ENCODE measurements around the gene PACSIN1.

PACSIN1 gene

GRCh38 chr6:34562861-34563512 lies 97.1 kb downstream of the PACSIN1 start:
- Histone ChIP-seq H4K20me1 (ENCODE audit: insufficient read depth, low read length) (no peaks in the 10 kb centered on the region), H3K4me1 (ENCODE audit: low read length) (no peaks in the 10 kb centered on the region), H3K79me2 (ENCODE audit: low read length) (no peaks in the 10 kb centered on the region), H3K27me3 (ENCODE audit: low read depth, low read length) (no peaks in the 10 kb centered on the region), H3K4me3 (ENCODE audit: low read length) (no peak overlapping the region), H3K9me3 (ENCODE audit: insufficient read depth, low read length) (no peaks in the 10 kb centered on the region), H3K27ac (ENCODE audit: low read length) (no peak overlapping the region), H3K9ac (ENCODE audit: low read length) (no peak overlapping the region), H2AFZ (ENCODE audit: low read depth, low read length) (no peak overlapping the region), H3K36me3 (replicated peaks; ENCODE audit: low read depth, low read length) (no peaks in the 10 kb centered on the region), H3K4me2 (ENCODE audit: low read length) (no peak overlapping the region)
- TF ChIP-seq EZH2phosphoT487 (IDR thresholded peaks at IDR 0.05; ENCODE audit: low read depth) (no peak), CTCF (IDR thresholded peaks at IDR 0.05; ENCODE audit: low read depth, low read length) (no peak)

GRCh38 chr6:34563513-34563870 lies 97.6 kb downstream of the PACSIN1 start:
- H3K9ac ChIP-seq (ENCODE audit: low read length), result no peak overlapping the region
- H3K27me3 ChIP-seq (ENCODE audit: low read depth, low read length), result no peaks in the 10 kb centered on the region
- H3K4me1 ChIP-seq (ENCODE audit: low read length), result no peaks in the 10 kb centered on the region
- H3K4me2 ChIP-seq (ENCODE audit: low read length), result no peak overlapping the region
- no peaks in the 10 kb centered on the region for H3K79me2 ChIP-seq (ENCODE audit: low read length)
- no peak overlapping the region for H3K27ac ChIP-seq (ENCODE audit: low read length)
- H3K4me3 ChIP-seq (ENCODE audit: low read length), result no peak overlapping the region
- H3K36me3 ChIP-seq (replicated peaks; ENCODE audit: low read depth, low read length), result no peaks in the 10 kb centered on the region
- H4K20me1 ChIP-seq (ENCODE audit: insufficient read depth, low read length), result no peaks in the 10 kb centered on the region
- TF ChIP-seq EZH2phosphoT487 (IDR thresholded peaks at IDR 0.05; ENCODE audit: low read depth) (no peak), CTCF (IDR thresholded peaks at IDR 0.05; ENCODE audit: low read depth, low read length) (no peak)
- H2AFZ ChIP-seq (ENCODE audit: low read depth, low read length), result no peak overlapping the region
- H3K9me3 ChIP-seq (ENCODE audit: insufficient read depth, low read length), result no peaks in the 10 kb centered on the region

- Histone ChIP-seq H3K4me3 (ENCODE audit: low read length) (no peak overlapping the region), H3K36me3 (replicated peaks; ENCODE audit: low read depth, low read length) (no peaks in the 10 kb centered on the region), H3K4me1 (ENCODE audit: low read length) (no peaks in the 10 kb centered on the region), H3K79me2 (ENCODE audit: low read length) (no peaks in the 10 kb centered on the region), H3K9ac (ENCODE audit: low read length) (no peak overlapping the region), H3K27me3 (ENCODE audit: low read depth, low read length) (no peaks in the 10 kb centered on the region), H2AFZ (ENCODE audit: low read depth, low read length) (no peak overlapping the region), H3K27ac (ENCODE audit: low read length) (no peak overlapping the region), H4K20me1 (ENCODE audit: insufficient read depth, low read length) (no peaks in the 10 kb centered on the region), H3K9me3 (ENCODE audit: insufficient read depth, low read length) (no peaks in the 10 kb centered on the region), H3K4me2 (ENCODE audit: low read length) (no peak overlapping the region)
- TF ChIP-seq CTCF (IDR thresholded peaks at IDR 0.05; ENCODE audit: low read depth, low read length) (no peak), EZH2phosphoT487 (IDR thresholded peaks at IDR 0.05; ENCODE audit: low read depth) (no peak)
Measured at GRCh38 chr6:34564181-34564580, 98.3 kb downstream of the PACSIN1 start.

DNA sequence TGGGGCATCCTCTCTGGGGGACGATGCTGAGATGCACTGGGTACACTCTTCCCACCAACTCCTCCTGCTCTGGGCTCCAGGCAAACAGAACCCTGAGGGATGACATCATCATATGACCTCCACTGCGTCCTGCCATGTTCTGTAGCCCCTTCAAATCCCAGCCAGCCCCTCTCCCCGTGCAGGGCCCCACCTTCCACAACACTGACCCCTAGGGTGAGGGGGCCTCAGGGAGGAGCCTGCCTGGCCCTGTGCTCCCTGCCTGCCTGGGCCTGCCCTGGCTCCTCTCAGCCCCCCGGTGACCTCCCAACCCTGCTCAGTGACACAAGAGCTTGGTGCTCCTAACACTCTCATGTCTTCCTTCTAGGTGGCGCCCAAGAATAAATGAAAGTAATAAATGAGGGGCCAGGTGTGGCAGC lies 99.9 kb downstream of the PACSIN1 start:
- no peaks in the 10 kb centered on the region for H3K79me2 ChIP-seq (ENCODE audit: low read length)
- no peaks in the 10 kb centered on the region for H4K20me1 ChIP-seq (ENCODE audit: insufficient read depth, low read length)
- H3K4me3 ChIP-seq (ENCODE audit: low read length), result no peak overlapping the region
- H2AFZ ChIP-seq (ENCODE audit: low read depth, low read length), result no peak overlapping the region
- H3K36me3 ChIP-seq (replicated peaks; ENCODE audit: low read depth, low read length), result no peaks in the 10 kb centered on the region
- peak; percentile 14; the same call in 1 of the 2 replicates for TF ChIP-seq CTCF (IDR thresholded peaks at IDR 0.05; ENCODE audit: low read depth, low read length)
- TF ChIP-seq EZH2phosphoT487 (IDR thresholded peaks at IDR 0.05; ENCODE audit: low read depth), result no peak
- no peaks in the 10 kb centered on the region for H3K27me3 ChIP-seq (ENCODE audit: low read depth, low read length)
- no peak overlapping the region for H3K9ac ChIP-seq (ENCODE audit: low read length)
- no peaks in the 10 kb centered on the region for H3K9me3 ChIP-seq (ENCODE audit: insufficient read depth, low read length)
- H3K4me1 ChIP-seq (ENCODE audit: low read length), result no peaks in the 10 kb centered on the region
- no peak overlapping the region for H3K27ac ChIP-seq (ENCODE audit: low read length)
- no peak overlapping the region for H3K4me2 ChIP-seq (ENCODE audit: low read length)
